Measurements from ENCODE around the gene RIPK4. TPM values are rescaled to one million over a fixed set of nuclear protein-coding genes. Genes with fewer than 3 reads are reported as not detected.

RIPK4 gene
- total and polyA plus RNA-seq, 2 of the 13 experiments (the other 11 are each of a cell fraction or from before 2014, with no cell fraction given), result 3.1 to 4.9 TPM

DNA sequence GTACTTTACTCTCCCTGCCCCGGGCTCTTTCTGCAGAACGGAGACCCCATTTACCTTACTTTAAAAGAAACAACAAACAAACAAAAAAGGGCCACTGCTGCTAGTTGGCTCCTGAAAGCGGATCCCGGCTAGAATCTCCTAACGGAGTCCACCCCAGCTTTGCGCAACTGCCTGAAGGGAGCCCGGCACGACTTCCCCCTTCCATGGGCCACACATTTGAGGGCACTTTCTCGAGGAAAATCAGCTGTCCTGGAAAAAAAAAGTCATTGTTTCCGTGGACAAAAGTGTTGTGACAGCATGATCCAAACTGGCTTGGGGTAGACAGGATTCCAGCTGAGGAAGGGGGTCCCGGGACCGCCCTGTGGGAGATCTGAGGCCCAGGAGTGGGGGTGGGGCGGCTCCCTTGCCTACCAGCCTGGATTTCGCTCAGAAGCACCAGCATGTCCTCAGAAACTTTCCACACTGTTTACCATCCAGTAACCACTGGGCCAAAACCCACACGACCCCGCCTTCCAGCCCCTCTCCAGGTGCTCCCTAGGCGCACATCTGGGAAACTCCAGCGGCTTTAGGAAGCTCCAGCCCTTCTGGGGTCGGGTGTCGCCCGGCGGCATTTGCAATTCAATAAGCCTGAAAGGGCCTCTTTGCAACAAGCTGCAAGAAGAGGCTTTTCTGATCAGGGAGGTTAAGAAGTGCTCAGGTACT is 4.8 kb downstream of the RIPK4 start (continued):
- TF ChIP-seq, protein P1, sequence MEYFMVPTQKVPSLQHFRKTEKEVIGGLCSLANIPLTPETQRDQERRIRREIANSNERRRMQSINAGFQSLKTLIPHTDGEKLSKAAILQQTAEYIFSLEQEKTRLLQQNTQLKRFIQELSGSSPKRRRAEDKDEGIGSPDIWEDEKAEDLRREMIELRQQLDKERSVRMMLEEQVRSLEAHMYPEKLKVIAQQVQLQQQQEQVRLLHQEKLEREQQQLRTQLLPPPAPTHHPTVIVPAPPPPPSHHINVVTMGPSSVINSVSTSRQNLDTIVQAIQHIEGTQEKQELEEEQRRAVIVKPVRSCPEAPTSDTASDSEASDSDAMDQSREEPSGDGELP (IDR thresholded peaks at IDR 0.05; ENCODE audit: borderline replicate concordance, low read depth), result peak; percentile 47; the same call in 1 of the 2 replicates

DNA sequence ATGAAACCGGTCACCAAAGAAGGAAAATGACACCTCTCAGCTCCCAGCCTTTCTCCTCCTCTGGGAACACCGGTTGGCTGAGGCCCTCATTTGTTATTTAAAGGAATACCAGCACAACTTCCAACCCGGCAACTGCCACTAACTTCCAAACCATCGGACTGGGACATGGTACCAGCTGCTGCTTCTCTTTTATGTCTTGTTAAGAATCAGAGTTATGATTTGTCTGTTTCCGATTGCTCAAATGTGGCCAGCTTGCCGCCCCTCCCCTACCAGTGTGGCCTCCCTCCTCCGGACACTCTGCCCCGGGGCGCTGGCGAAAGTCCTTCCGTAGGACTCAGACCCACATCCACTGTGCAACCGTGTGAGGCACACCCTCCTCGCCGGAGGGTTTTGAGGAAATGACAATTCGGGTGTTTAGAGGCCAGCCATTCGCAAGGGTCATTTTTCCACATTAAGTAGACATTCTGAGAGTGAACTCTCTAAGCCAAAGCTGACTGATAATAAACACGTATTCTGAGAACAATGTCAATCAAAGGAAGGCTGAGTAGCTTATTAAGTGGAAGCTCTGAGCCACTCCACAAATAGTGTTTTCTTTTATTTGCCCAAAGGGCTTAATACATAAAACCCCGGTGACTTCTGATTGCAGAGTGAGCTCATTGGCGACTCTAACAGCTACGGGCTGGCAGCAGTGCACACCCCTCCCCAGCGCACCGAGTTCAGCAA is 5.5 kb downstream of the RIPK4 start:
- H3K9ac ChIP-seq (ENCODE audit: insufficient read depth, low read depth, low read length), result peak overlapping the region; percentile 51; the same call in 1 of the 2 replicates
- H4K20me1 ChIP-seq (ENCODE audit: insufficient read depth, low read length), result peaks cover 88% of the 10 kb centered on the region
- peaks cover 86% of the 10 kb centered on the region for H3K79me2 ChIP-seq (ENCODE audit: insufficient read depth, low read length)
- H3K4me1 ChIP-seq (ENCODE audit: insufficient read depth, low read length), result peaks cover 74% of the 10 kb centered on the region
- peak; percentile 38 for DNase-seq (ENCODE audit: low spot score)
- in situ Hi-C loops (cut with HindIII; ENCODE audit: extremely low pct_ligation_motif_present, low pct_unique_long_range_greater_than_20kb) (no loop called here), intact Hi-C loops (cut with micrococcal nuclease; ENCODE audit: unreplicated experiment) (no loop called here)
- peaks cover 4 to 7% of the 10 kb centered on the region in 2 experiments; a peak in 4 of 5 replicates for H3K36me3 ChIP-seq (replicated peaks in 1 of 2; ENCODE audit: control insufficient read depth in 1 of 2, insufficient read depth in 2 of 2, low read length in 2 of 2)
- ChIA-PET POLR2A (interaction anchor here (0.8 to 2.6 kb wide), 6 partner anchors 10 to 82 kb away, joined by 3 to 14 read pairs (median 4); no protein-coding TSS in a partner anchor), CTCF (ENCODE audit: low intra/inter-chr PET ratio, low total read pairs) (no interaction called here)
- 32% methylated on average over 19 of the region's 22 CpGs for WGBS (ENCODE audit: low lambda C conversion rate)
- ATAC-seq, result peak; percentile 42
- H3K9me3 ChIP-seq (ENCODE audit: low read length), result no peaks in the 10 kb centered on the region
- no peak for FAIRE-seq
- H3K27me3 ChIP-seq (ENCODE audit: control insufficient read depth in 1 of 2, insufficient read depth in 2 of 2, low read length in 2 of 2), result no peaks in the 10 kb centered on the region; a peak in 1 of 5 replicates
- H2AFZ ChIP-seq (ENCODE audit: low read length), result no peak overlapping the region
- H3K4me2 ChIP-seq (ENCODE audit: low read depth, low read length), result peak overlapping the region; percentile 85
- BruUV-seq (replicated peaks), result no TSS peak
- peak overlapping the region; percentile 7 for H3K27ac ChIP-seq (ENCODE audit: extremely low read length, insufficient read depth, low read length)
- H3K4me3 ChIP-seq (replicated peaks in 1 of 3; ENCODE audit: insufficient read depth in 1 of 3, low read depth in 2 of 3, low read length in 3 of 3), result peak overlapping the region; percentile 45 to 62 (median 46); a peak in 5 of 6 replicates
- 0 out of 2 replicates have a peak, but pooled peaks have one; percentile 10 for TF ChIP-seq ZNF598 (CRISPR knock-in tag; IDR thresholded peaks at IDR 0.05; ENCODE audit: borderline replicate concordance)
- TF ChIP-seq ZNF484 (CRISPR knock-in tag; IDR thresholded peaks at IDR 0.05; ENCODE audit: borderline replicate concordance, low read depth), result no peak
- no peak for TF ChIP-seq SP2 (CRISPR knock-in tag; IDR thresholded peaks at IDR 0.05)
- TF ChIP-seq, protein P2, sequence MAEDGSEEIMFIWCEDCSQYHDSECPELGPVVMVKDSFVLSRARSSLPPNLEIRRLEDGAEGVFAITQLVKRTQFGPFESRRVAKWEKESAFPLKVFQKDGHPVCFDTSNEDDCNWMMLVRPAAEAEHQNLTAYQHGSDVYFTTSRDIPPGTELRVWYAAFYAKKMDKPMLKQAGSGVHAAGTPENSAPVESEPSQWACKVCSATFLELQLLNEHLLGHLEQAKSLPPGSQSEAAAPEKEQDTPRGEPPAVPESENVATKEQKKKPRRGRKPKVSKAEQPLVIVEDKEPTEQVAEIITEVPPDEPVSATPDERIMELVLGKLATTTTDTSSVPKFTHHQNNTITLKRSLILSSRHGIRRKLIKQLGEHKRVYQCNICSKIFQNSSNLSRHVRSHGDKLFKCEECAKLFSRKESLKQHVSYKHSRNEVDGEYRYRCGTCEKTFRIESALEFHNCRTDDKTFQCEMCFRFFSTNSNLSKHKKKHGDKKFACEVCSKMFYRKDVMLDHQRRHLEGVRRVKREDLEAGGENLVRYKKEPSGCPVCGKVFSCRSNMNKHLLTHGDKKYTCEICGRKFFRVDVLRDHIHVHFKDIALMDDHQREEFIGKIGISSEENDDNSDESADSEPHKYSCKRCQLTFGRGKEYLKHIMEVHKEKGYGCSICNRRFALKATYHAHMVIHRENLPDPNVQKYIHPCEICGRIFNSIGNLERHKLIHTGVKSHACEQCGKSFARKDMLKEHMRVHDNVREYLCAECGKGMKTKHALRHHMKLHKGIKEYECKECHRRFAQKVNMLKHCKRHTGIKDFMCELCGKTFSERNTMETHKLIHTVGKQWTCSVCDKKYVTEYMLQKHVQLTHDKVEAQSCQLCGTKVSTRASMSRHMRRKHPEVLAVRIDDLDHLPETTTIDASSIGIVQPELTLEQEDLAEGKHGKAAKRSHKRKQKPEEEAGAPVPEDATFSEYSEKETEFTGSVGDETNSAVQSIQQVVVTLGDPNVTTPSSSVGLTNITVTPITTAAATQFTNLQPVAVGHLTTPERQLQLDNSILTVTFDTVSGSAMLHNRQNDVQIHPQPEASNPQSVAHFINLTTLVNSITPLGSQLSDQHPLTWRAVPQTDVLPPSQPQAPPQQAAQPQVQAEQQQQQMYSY (CRISPR knock-in tag; IDR thresholded peaks at IDR 0.05), result no peak
- TF ChIP-seq ZNF724P (CRISPR knock-in tag; IDR thresholded peaks at IDR 0.05; ENCODE audit: borderline replicate concordance), result no peak
- TF ChIP-seq KDM4B (CRISPR knock-in tag; IDR thresholded peaks at IDR 0.05), result no peak
- no peak for TF ChIP-seq RARG (CRISPR knock-in tag; IDR thresholded peaks at IDR 0.05; ENCODE audit: low read depth)
- TF ChIP-seq IKZF4 (CRISPR knock-in tag; IDR thresholded peaks at IDR 0.05; ENCODE audit: borderline replicate concordance, low read depth, not compliant biosample characterization), result peak; percentile 43
- TF ChIP-seq CEBPB (IDR thresholded peaks at IDR 0.05; ENCODE audit: borderline replicate concordance, low read depth, low read length), result no peak
- TF ChIP-seq HOXA3 (CRISPR knock-in tag; IDR thresholded peaks at IDR 0.05), result 0 out of 2 replicates have a peak, but pooled peaks have one; percentile 9
- no peak for TF ChIP-seq PCBP2 (optimal IDR thresholded peaks at IDR 0.05; ENCODE audit: low read depth, low read length, poor library complexity, severe bottlenecking)
- TF ChIP-seq RAD21 (CRISPR knock-in tag; IDR thresholded peaks at IDR 0.05), result no peak
- no peak for TF ChIP-seq SAFB2 (CRISPR knock-in tag; IDR thresholded peaks at IDR 0.05; ENCODE audit: borderline replicate concordance, low read depth)
- TF ChIP-seq AKAP8 (CRISPR knock-in tag; IDR thresholded peaks at IDR 0.05), result no peak
- TF ChIP-seq ARNT (IDR thresholded peaks at IDR 0.05), result no peak
- TF ChIP-seq ZBTB38 (CRISPR knock-in tag; IDR thresholded peaks at IDR 0.05), result no peak
